ENCODE measurements around the gene ADAMTS16.
A peak's percentile ranks its signal among the peaks of the same experiment; 100 is the strongest.

Gene ADAMTS16

GRCh38 chr5:5276951-5277517, 136.9 kb downstream of the ADAMTS16 start:
- no peak for DNase-seq (ENCODE audit: low read depth, low spot score)
- in situ Hi-C loops (cut with HindIII; ENCODE audit: low sequenced_read_pairs), result no loop called here
- no peak overlapping the region for H3K4me3 ChIP-seq (ENCODE audit: low read depth, low read length)
- no peak for TF ChIP-seq CTCF (IDR thresholded peaks at IDR 0.05; ENCODE audit: low read depth, low read length)

- no peak for DNase-seq (ENCODE audit: low read depth, low spot score)
- in situ Hi-C loops (cut with HindIII; ENCODE audit: low sequenced_read_pairs), result no loop called here
- H3K4me3 ChIP-seq (ENCODE audit: low read depth, low read length), result no peak overlapping the region
- no peak for TF ChIP-seq CTCF (IDR thresholded peaks at IDR 0.05; ENCODE audit: low read depth, low read length)
Measured at GRCh38 chr5:5278201-5278814, 138.2 kb downstream of the ADAMTS16 start.

GRCh38 chr5:5278815-5279381, 138.8 kb downstream of the ADAMTS16 start:
- in situ Hi-C loops (cut with HindIII; ENCODE audit: low sequenced_read_pairs), result no loop called here
- no peak for DNase-seq (ENCODE audit: low read depth, low spot score)

GRCh38 chr5:5285906-5286305, 145.8 kb downstream of the ADAMTS16 start:
- in situ Hi-C loops (cut with HindIII; ENCODE audit: low sequenced_read_pairs), result no loop called here
- DNase-seq (ENCODE audit: low read depth, low spot score), result peak; percentile 21
- no peak overlapping the region for H3K4me3 ChIP-seq (ENCODE audit: low read depth, low read length)
- TF ChIP-seq CTCF (IDR thresholded peaks at IDR 0.05; ENCODE audit: low read depth, low read length), result no peak

More at GRCh38 chr5:5278815-5279381, 138.8 kb downstream of the ADAMTS16 start:
- TF ChIP-seq CTCF (IDR thresholded peaks at IDR 0.05; ENCODE audit: low read depth, low read length), result no peak
- H3K4me3 ChIP-seq (ENCODE audit: low read depth, low read length), result no peak overlapping the region

GRCh38 chr5:5287419-5287818, 147.3 kb downstream of the ADAMTS16 start:
- in situ Hi-C loops (cut with HindIII; ENCODE audit: low sequenced_read_pairs), result no loop called here
- no peak for TF ChIP-seq CTCF (IDR thresholded peaks at IDR 0.05; ENCODE audit: low read depth, low read length)
- H3K4me3 ChIP-seq (ENCODE audit: low read depth, low read length), result no peak overlapping the region
- DNase-seq (ENCODE audit: low read depth, low spot score), result no peak

- in situ Hi-C loops (cut with HindIII; ENCODE audit: low sequenced_read_pairs), result no loop called here
- no peak for TF ChIP-seq CTCF (IDR thresholded peaks at IDR 0.05; ENCODE audit: low read depth, low read length)
- H3K4me3 ChIP-seq (ENCODE audit: low read depth, low read length), result no peak overlapping the region
- peak; percentile 40 for DNase-seq (ENCODE audit: low read depth, low spot score)
Measured at GRCh38 chr5:5288201-5288600, 148.1 kb downstream of the ADAMTS16 start.
